ENCODE results near the gene FAM163A. TPM values are rescaled to one million over a fixed set of nuclear protein-coding genes. Genes with fewer than 3 reads are reported as not detected.
"Not testable (repeated sequence)": the region's sequence is repeated elsewhere in the genome, so short reads cannot be mapped to it uniquely, and the experiment has no call there.

FAM163A gene
- total and polyA plus RNA-seq, 9 donors, result 0.10 to 1.7 (median 0.47) TPM; not detected in 3

GRCh38 chr1:179803104-179803503, 60.0 kb downstream of the FAM163A start:
- DNase-seq, result no peak
- Histone ChIP-seq H3K36me3 (no peaks in the 10 kb centered on the region), H3K9me3 (no peaks in the 10 kb centered on the region), H3K27ac (no peak overlapping the region), H3K4me3 (no peak overlapping the region), H3K27me3 (no peaks in the 10 kb centered on the region), H3K4me1 (ENCODE audit: insufficient read depth) (no peaks in the 10 kb centered on the region)
- no peak for TF ChIP-seq EP300 (IDR thresholded peaks at IDR 0.05)
- 73 to 85% (median 74%) methylated on average over 6 of the region's 6 CpGs for WGBS, 3 donors
- intact Hi-C loops (cut with DNase I), result no loop called here

DNA sequence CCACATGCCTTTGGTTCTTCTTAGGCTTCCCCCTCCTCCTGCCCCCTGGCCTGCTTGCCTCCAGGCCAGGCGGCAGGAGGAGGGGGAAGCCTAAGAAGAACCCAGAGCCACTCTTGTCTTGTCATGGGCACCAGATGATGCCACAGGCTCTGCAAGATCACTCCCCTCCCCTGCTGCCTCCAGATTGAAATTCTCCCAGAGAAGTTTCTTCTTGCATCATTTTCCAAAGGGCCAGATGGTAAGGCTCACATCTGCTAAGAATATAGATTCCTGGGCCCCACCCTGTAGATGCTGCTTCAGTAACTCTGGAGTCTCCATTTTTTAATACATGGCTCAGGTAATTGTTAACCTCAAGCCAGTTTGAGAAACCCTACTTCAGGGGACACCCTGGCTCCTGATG, 60.8 kb downstream of the FAM163A start:
- Histone ChIP-seq H3K27me3 (no peaks in the 10 kb centered on the region), H3K36me3 (no peaks in the 10 kb centered on the region), H3K27ac (no peak overlapping the region), H3K4me1 (ENCODE audit: insufficient read depth) (no peaks in the 10 kb centered on the region), H3K4me3 (no peak overlapping the region), H3K9me3 (no peaks in the 10 kb centered on the region)
- WGBS, 3 donors, result 73 to 93% (median 78%) methylated on average over 1 of the region's 1 CpG
- intact Hi-C loops (cut with DNase I), result no loop called here
- TF ChIP-seq CTCF (IDR thresholded peaks at IDR 0.05) (no peak), POLR2A (IDR thresholded peaks at IDR 0.05) (no peak), EP300 (IDR thresholded peaks at IDR 0.05) (no peak)
- no peak for DNase-seq

DNA sequence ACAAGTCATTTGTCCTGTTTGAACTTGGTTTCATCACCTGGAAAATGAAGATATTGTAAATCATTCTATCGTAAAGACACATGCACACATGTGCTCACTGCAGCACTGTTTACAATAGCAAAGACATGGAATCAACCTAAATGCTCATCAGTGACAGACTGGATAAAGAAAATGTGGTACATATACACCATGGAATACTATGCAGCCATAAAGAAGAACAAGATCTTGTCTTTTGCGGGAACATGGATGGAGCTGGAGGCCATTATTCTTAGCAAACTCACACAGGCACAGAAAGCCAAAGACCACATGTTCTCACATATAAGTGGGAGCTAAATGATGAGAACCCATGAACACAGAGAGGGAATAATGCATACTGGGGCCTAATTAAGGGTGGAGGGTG, 61.3 kb downstream of the FAM163A start:
- H3K27me3 ChIP-seq; DNase-seq; intact Hi-C loops (cut with DNase I); H3K4me1 ChIP-seq (ENCODE audit: insufficient read depth); H3K36me3 ChIP-seq; H3K9me3 ChIP-seq; H3K27ac ChIP-seq; H3K4me3 ChIP-seq: not testable (repeated sequence)
- WGBS, 3 donors, result 95 to 99% (median 98%) methylated on average over 2 of the region's 2 CpGs

DNA sequence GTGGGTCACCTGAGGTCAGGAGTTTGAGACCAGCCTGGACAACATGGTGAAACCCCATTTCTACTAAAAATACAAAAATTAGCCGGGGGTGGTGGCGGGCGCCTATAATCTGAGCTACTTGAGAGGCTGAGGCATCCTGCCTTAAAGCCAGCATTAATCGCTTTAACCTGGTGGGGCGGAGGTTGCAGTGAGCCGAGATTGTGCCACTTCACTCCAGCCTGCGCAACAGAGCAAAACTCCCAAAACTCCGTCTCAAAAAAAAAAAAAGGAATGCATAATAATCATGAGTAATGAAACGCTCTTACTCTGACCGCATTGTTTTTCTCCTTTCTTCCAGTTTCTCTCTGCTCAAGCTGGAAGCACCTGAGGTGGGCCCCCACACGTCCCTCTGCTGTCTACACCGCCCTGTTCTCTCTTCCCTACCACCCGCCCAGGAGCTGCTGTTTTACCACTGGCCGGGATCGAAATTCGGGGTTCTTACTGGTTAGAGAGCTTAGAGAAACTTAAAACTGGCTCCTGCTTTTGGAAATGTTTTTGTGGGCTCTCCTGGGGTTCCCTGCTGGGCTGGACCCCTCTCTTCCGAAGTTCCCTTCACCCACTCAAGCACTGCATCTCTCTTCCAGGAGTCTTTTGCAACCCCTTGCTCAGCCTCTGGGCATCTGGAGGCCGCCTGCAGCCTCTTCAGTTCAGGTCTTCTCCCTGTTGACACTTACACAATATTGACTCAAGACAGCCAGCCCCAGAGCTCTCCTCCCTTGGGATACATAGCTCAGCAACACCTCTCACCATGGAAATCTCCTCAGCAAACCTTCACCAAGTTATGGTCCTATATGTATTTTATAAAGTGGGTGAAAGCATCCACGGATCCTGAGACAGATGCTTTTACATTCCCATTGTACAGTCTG, 62.5 kb downstream of the FAM163A start:
- H3K4me3 ChIP-seq, result no peak overlapping the region
- H3K27ac ChIP-seq, result no peak overlapping the region
- H3K27me3 ChIP-seq, result no peaks in the 10 kb centered on the region
- intact Hi-C loops (cut with DNase I), result loop anchor here in 1 of 4 donors (5.0 kb wide), 1 partner anchor 98 kb away; no protein-coding TSS in a partner anchor
- no peaks in the 10 kb centered on the region for H3K36me3 ChIP-seq
- H3K9me3 ChIP-seq, result no peaks in the 10 kb centered on the region
- TF ChIP-seq CTCF (IDR thresholded peaks at IDR 0.05) (no peak), POLR2A (IDR thresholded peaks at IDR 0.05) (no peak), EP300 (IDR thresholded peaks at IDR 0.05) (no peak)
- no peaks in the 10 kb centered on the region for H3K4me1 ChIP-seq (ENCODE audit: insufficient read depth)
- DNase-seq, result no peak
- 88 to 93% (median 89%) methylated on average over 19 of the region's 19 CpGs for WGBS, 3 donors

DNA sequence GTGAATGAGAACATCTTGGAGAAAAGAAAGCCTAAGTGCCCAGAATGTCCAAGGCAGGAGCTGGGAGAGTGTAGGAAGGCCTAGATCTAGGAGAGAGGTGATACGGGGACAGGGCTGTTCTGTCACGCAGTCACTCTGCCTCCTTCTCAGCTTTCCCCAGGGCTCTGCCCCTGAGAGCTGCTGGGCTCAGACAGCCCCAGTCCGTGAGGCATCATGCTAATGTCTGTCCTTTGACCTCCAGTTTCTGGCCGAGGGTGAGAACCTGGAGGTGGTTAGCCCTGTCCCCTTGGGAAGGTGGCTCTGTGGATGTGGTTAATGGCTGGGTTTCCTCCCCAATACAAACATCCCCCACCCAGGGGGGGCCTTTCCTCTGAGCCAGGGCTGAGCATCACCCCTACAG, 63.2 kb downstream of the FAM163A start:
- no peaks in the 10 kb centered on the region for H3K36me3 ChIP-seq
- WGBS, 3 donors, result 87 to 92% (median 90%) methylated on average over 4 of the region's 4 CpGs
- H3K27me3 ChIP-seq, result no peaks in the 10 kb centered on the region
- TF ChIP-seq CTCF (IDR thresholded peaks at IDR 0.05) (no peak), EP300 (IDR thresholded peaks at IDR 0.05) (no peak), POLR2A (IDR thresholded peaks at IDR 0.05) (no peak)
- H3K4me3 ChIP-seq, result no peak overlapping the region
- H3K9me3 ChIP-seq, result no peaks in the 10 kb centered on the region
- no peak overlapping the region for H3K27ac ChIP-seq
- no peaks in the 10 kb centered on the region for H3K4me1 ChIP-seq (ENCODE audit: insufficient read depth)
- intact Hi-C loops (cut with DNase I), result loop anchor here in 1 of 4 donors (5.0 kb wide), 1 partner anchor 99 kb away; no protein-coding TSS in a partner anchor
- DNase-seq, result no peak
